H9 (cell line): Measurements from ENCODE around the gene MAP3K8. TPM values are rescaled to one million over a fixed set of nuclear protein-coding genes. Genes with fewer than 3 reads are reported as not detected.

Experiments used
- DNase-seq: peaks from one replicate; pipeline ENCODE4 v3.0.0-alpha.2; 2017
- H2AFZ ChIP-seq: one replicate; pipeline ENCODE4 v1.6.1; 2013; ENCODE audit warnings: mild to moderate bottlenecking, low read length, control low read depth, moderate library complexity
- H2AK5ac ChIP-seq: 2 replicates; pipeline ENCODE4 v1.6.1; 2013; ENCODE audit warnings: low read length, control low read depth, mixed read lengths; ENCODE audit not compliant: insufficient read length
- H2BK120ac ChIP-seq: one replicate; pipeline ENCODE4 v1.6.1; 2013; ENCODE audit warnings: low read depth, mild to moderate bottlenecking, low read length, control low read depth, inconsistent platforms; ENCODE audit not compliant: poor library complexity, severe bottlenecking
- H2BK12ac ChIP-seq: 2 replicates; pipeline ENCODE4 v1.6.1; 2013; ENCODE audit warnings: low read length, control low read depth, mixed read lengths, low read depth; ENCODE audit not compliant: insufficient read length
- H2BK15ac ChIP-seq: 2 replicates; pipeline ENCODE4 v1.6.1; 2013; ENCODE audit warnings: low read depth, low read length, control low read depth
- H2BK20ac ChIP-seq: one replicate; pipeline ENCODE4 v1.6.1; 2013; ENCODE audit warnings: low read depth, mild to moderate bottlenecking, low read length, control low read depth, inconsistent platforms; ENCODE audit not compliant: poor library complexity, severe bottlenecking
- H2BK5ac ChIP-seq: 2 replicates; pipeline ENCODE4 v1.6.1; 2013; ENCODE audit warnings: low read length, control low read depth, mixed read lengths; ENCODE audit not compliant: insufficient read length
- H3K14ac ChIP-seq: 2 replicates; pipeline ENCODE4 v1.6.1; 2013; ENCODE audit warnings: low read length, control low read depth; ENCODE audit not compliant: insufficient read depth
- H3K18ac ChIP-seq: 2 replicates; pipeline ENCODE4 v1.6.1; 2013; ENCODE audit warnings: low read depth, mild to moderate bottlenecking, mixed read lengths, low read length, control low read depth; ENCODE audit not compliant: insufficient read length
- H3K23ac ChIP-seq: 2 replicates; pipeline ENCODE4 v1.6.1; 2013; ENCODE audit warnings: low read length, control low read depth, mixed read lengths, low read depth; ENCODE audit not compliant: insufficient read length
- H3K23me2 ChIP-seq: 2 replicates; pipeline ENCODE4 v1.6.1; 2013; ENCODE audit warnings: low read depth, mild to moderate bottlenecking, mixed read lengths, low read length, control low read depth; ENCODE audit not compliant: insufficient read length, poor library complexity, severe bottlenecking
- H3K27ac ChIP-seq: 2 replicates; pipeline ENCODE4 v1.5.1; 2013; ENCODE audit warnings: low read length, control low read depth, mixed read lengths, low read depth; ENCODE audit not compliant: insufficient read length
- H3K27me3 ChIP-seq: 2 replicates; pipeline ENCODE4 v1.6.1; 2013; ENCODE audit warnings: low read length, control low read depth, inconsistent platforms; ENCODE audit not compliant: insufficient read depth
- H3K4ac ChIP-seq: 2 replicates; pipeline ENCODE4 v1.6.1; 2013; ENCODE audit warnings: low read depth, mild to moderate bottlenecking, control low read depth, inconsistent platforms, low read length, moderate library complexity
- H3K4me1 ChIP-seq: 2 replicates; pipeline ENCODE4 v1.6.1; 2013; ENCODE audit warnings: low read length, control low read depth, inconsistent platforms; ENCODE audit not compliant: insufficient read depth
- H3K4me2 ChIP-seq: 2 replicates; pipeline ENCODE4 v1.6.1; 2013; ENCODE audit warnings: low read length, control low read depth, mixed read lengths; ENCODE audit not compliant: insufficient read length, insufficient read depth
- H3K56ac ChIP-seq: 2 replicates; pipeline ENCODE4 v1.6.1; 2013; ENCODE audit warnings: low read depth, mild to moderate bottlenecking, mixed read lengths, low read length, control low read depth; ENCODE audit not compliant: insufficient read length
- H3K79me1 ChIP-seq: 2 replicates; pipeline ENCODE4 v1.6.1; 2013; ENCODE audit warnings: low read depth, mild to moderate bottlenecking, moderate library complexity, low read length, control low read depth, inconsistent platforms; ENCODE audit not compliant: insufficient read depth, poor library complexity, severe bottlenecking
- H3K79me2 ChIP-seq: 2 replicates; pipeline ENCODE4 v1.6.1; 2013; ENCODE audit warnings: low read length, control low read depth, inconsistent platforms; ENCODE audit not compliant: insufficient read depth
- H3K9ac ChIP-seq: 2 replicates; pipeline ENCODE4 v1.6.1; 2013; ENCODE audit warnings: low read length, control low read depth, mixed read lengths; ENCODE audit not compliant: insufficient read length; ENCODE audit errors: extremely low read depth
- H3K9me3 ChIP-seq: one replicate; pipeline ENCODE4 v1.6.1; 2013; ENCODE audit warnings: low read depth, low read length, inconsistent platforms; ENCODE audit not compliant: control insufficient read depth
- H3T11ph ChIP-seq: one replicate; pipeline ENCODE4 v1.6.1; 2013; ENCODE audit warnings: mild to moderate bottlenecking, low read length, control low read depth, inconsistent platforms
- H4K20me1 ChIP-seq: one replicate; pipeline ENCODE4 v1.6.1; 2013; ENCODE audit not compliant: control insufficient read depth, insufficient read length, insufficient read depth
- H4K5ac ChIP-seq: 2 replicates; pipeline ENCODE4 v1.6.1; 2013; ENCODE audit warnings: low read depth, mild to moderate bottlenecking, mixed read lengths, low read length, control low read depth; ENCODE audit not compliant: insufficient read length
- H4K8ac ChIP-seq: replicated peaks from 2 replicates; pipeline ENCODE4 v1.6.1; 2013; ENCODE audit warnings: low read length, control low read depth, mixed read lengths, low read depth; ENCODE audit not compliant: insufficient read length
- H4K91ac ChIP-seq: 2 replicates; pipeline ENCODE4 v1.6.1; 2013; ENCODE audit warnings: low read depth, mild to moderate bottlenecking, moderate library complexity, mixed read lengths, low read length, control low read depth; ENCODE audit not compliant: insufficient read length
- H3K27ac Mint-ChIP-seq, 3 experiments: 2 replicates in 2 of 3; 3 replicates in 1 of 3; pipeline ENCODE4 v1.8.0; 2020 to 2021; ENCODE audit warnings: mixed read lengths in 3 of 3, mild to moderate bottlenecking in 1 of 3, moderate library complexity in 1 of 3
- H3K27me3 Mint-ChIP-seq: 2 replicates; pipeline ENCODE4 v1.8.0; 2021; ENCODE audit warnings: low read depth, mild to moderate bottlenecking, moderate library complexity, mixed read lengths
- H3K36me3 Mint-ChIP-seq, 3 experiments: 2 replicates in 2 of 3; 3 replicates in 1 of 3; pipeline ENCODE4 v1.8.0; 2020 to 2021; ENCODE audit warnings: low read depth in 3 of 3, mixed read lengths in 3 of 3; ENCODE audit not compliant: insufficient read depth in 1 of 3
- H3K4me1 Mint-ChIP-seq, 2 experiments: 2 replicates each; pipeline ENCODE4 v1.8.0; 2020; ENCODE audit warnings: mixed read lengths in 2 of 2
- H3K4me3 Mint-ChIP-seq, 2 experiments: 2 replicates in 1 of 2; 3 replicates in 1 of 2; pipeline ENCODE4 v1.8.0; 2020 to 2021; ENCODE audit warnings: mild to moderate bottlenecking in 2 of 2, mixed read lengths in 2 of 2, moderate library complexity in 1 of 2
- H3K9me3 Mint-ChIP-seq, 2 experiments: 2 replicates in 1 of 2; 3 replicates in 1 of 2; pipeline ENCODE4 v1.8.0; 2020; ENCODE audit warnings: mild to moderate bottlenecking in 2 of 2, mixed read lengths in 2 of 2, moderate library complexity in 1 of 2
- CTCF ChIP-seq: fragments of 200-600 bp; sonication (generic); conservative IDR thresholded peaks from 3 replicates; pipeline ENCODE4 v1.8.0; 2021; ENCODE audit warnings: antibody characterized with exemption, mild to moderate bottlenecking
- WGBS: extraction: QIAGEN DNeasy Blood & Tissue Kit; methylation state at CpG from one replicate; pipeline ENCODE4 v1.1.7; 2013; ENCODE audit warnings: missing lambda C conversion rate, low lambda C conversion rate, mixed read lengths; ENCODE audit not compliant: insufficient read length; ENCODE audit errors: extremely low coverage; 5-methylcytosine and 5-hydroxymethylcytosine counted together
- total RNA-seq: library from RNA; stranded (reverse); gene quantifications from 2 replicates; pipeline ENCODE4 v1.2.1, GENCODE V29; 2021

Gene MAP3K8
- total RNA-seq, 1 experiment from 2014 or later = 3.5 TPM

GRCh38 chr10:30425336-30426075 lies 8.5 kb upstream of the MAP3K8 start:
- Mint-ChIP-seq H3K4me3 (no peak overlapping the region), H3K36me3 (peaks cover 0 to 4% (median 2%) of the 10 kb centered on the region in 3 experiments; a peak in 1 of 7 replicates), H3K27me3 (0 out of 2 replicates have a peak, but pooled peaks cover under 1% of the 10 kb centered on the region), H3K4me1 (peaks cover 12 to 19% of the 10 kb centered on the region in 2 experiments), H3K27ac (no peak overlapping the region), H3K9me3 (peaks cover 2% of the 10 kb centered on the region in 2 experiments; a peak in 2 of 5 replicates)
- H4K20me1 ChIP-seq = peaks cover 2% of the 10 kb centered on the region
- H3K27me3 ChIP-seq = no peaks in the 10 kb centered on the region
- DNase-seq = no peak
- H3T11ph ChIP-seq = no peak overlapping the region
- H2BK5ac ChIP-seq = no peak overlapping the region
- peaks cover 3% of the 10 kb centered on the region; the same call in 1 of the 2 replicates for H3K4me1 ChIP-seq
- no peak overlapping the region for H3K56ac ChIP-seq
- H2AK5ac ChIP-seq = no peak overlapping the region
- H4K5ac ChIP-seq = no peak overlapping the region
- H3K14ac ChIP-seq = no peak overlapping the region
- no peak overlapping the region for H2AFZ ChIP-seq
- H3K23me2 ChIP-seq = no peaks in the 10 kb centered on the region
- no peak overlapping the region for H2BK20ac ChIP-seq
- H3K27ac ChIP-seq = no peak overlapping the region
- no peak for TF ChIP-seq CTCF
- H2BK120ac ChIP-seq = no peak overlapping the region
- no peak overlapping the region for H3K18ac ChIP-seq
- no peak overlapping the region for H3K23ac ChIP-seq
- H3K79me1 ChIP-seq = no peaks in the 10 kb centered on the region
- H3K79me2 ChIP-seq = no peaks in the 10 kb centered on the region
- no CpG with 5 or more reads among the region's 4 CpGs for WGBS
- H2BK15ac ChIP-seq = no peak overlapping the region
- H4K91ac ChIP-seq = no peak overlapping the region
- H4K8ac ChIP-seq = no peak overlapping the region
- H3K9me3 ChIP-seq = no peaks in the 10 kb centered on the region
- H3K4ac ChIP-seq = no peak overlapping the region
- no peak overlapping the region for H3K4me2 ChIP-seq
- no peak overlapping the region for H2BK12ac ChIP-seq
- H3K9ac ChIP-seq = no peak overlapping the region
